Left ventricle myocardium inferior (tissue), 1 donor: Measurements from ENCODE around the gene ALOX15B. TPM values are rescaled to one million over a fixed set of nuclear protein-coding genes. Genes with fewer than 3 reads are reported as not detected.
A peak's percentile ranks its signal among the peaks of the same experiment; 100 is the strongest.

Experiments used
- DNase-seq: peaks from one replicate; pipeline ENCODE4 v3.0.0-alpha.2; 2020
- H3K27ac ChIP-seq: fragments of 200-600 bp; replicated peaks from 2 replicates; pipeline ENCODE4 v1.8.0; 2021
- H3K27me3 ChIP-seq: fragments of 200-600 bp; 2 replicates; pipeline ENCODE4 v1.8.0; 2021; ENCODE audit warnings: low read depth
- H3K36me3 ChIP-seq: fragments of 200-600 bp; 2 replicates; pipeline ENCODE4 v1.8.0; 2021
- H3K4me1 ChIP-seq: fragments of 200-600 bp; 2 replicates; pipeline ENCODE4 v1.8.0; 2021
- H3K4me3 ChIP-seq: fragments of 200-600 bp; 2 replicates; pipeline ENCODE4 v1.8.0; 2021; ENCODE audit warnings: mild to moderate bottlenecking, moderate library complexity
- H3K9me3 ChIP-seq: fragments of 200-600 bp; replicated peaks from 2 replicates; pipeline ENCODE4 v1.8.0; 2021
- intact Hi-C: fragments of 100-400 bp; cut with micrococcal nuclease; formaldehyde crosslinking; loops from one replicate; pipeline ENCODE4 v1.11.0; 2022
- total RNA-seq: library from RNA; stranded (reverse); fragmentation: NEBNext Ultra II Directional; extraction: Animal tissue kit (Norgen Biotek cat#: 25700); gene quantifications from one replicate; pipeline ENCODE4 v1.2.1, GENCODE V29; 2021
- TF ChIP-seq, protein P1 (sequence below): fragments of 200-600 bp; IDR thresholded peaks from 2 replicates; pipeline ENCODE4 v1.8.0; 2021; ENCODE audit warnings: antibody characterized with exemption, mild to moderate bottlenecking, borderline replicate concordance
- donor health status: DM: no; HTN: yes; CAD: no; lungs with severe emphysema.

Gene ALOX15B
- total RNA-seq, 1 donor from 2014 or later: not detected

DNA sequence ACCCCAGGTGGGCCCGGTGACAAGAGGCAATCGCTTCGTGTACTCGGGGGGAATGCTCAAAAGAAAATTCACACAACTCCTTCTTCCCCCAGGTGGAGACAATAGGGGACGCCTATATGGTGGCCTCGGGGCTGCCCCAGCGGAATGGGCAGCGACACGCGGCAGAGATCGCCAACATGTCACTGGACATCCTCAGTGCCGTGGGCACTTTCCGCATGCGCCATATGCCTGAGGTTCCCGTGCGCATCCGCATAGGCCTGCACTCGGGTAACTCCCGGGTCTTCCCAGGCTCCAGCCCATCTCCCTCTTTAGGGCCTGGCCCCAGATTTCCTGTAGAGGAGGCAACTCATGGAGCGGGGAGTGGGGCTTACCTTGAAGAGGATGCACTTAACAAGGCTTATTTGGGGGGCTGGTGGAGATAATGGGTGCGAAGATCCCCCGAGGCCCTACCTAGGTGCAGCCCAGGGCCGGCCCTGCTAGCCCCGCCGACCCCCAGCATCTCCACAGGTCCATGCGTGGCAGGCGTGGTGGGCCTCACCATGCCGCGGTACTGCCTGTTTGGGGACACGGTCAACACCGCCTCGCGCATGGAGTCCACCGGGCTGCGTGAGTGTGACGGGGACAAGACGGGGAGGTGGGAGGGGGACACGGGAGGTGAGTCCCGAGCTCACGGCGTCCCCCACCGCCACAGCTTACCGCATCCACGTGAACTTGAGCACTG, 23.5 kb upstream of the ALOX15B start:
- H3K4me3 ChIP-seq: peak overlapping the region; percentile 67
- H3K27me3 ChIP-seq: peaks cover 46% of the 10 kb centered on the region
- TF ChIP-seq, protein P1, sequence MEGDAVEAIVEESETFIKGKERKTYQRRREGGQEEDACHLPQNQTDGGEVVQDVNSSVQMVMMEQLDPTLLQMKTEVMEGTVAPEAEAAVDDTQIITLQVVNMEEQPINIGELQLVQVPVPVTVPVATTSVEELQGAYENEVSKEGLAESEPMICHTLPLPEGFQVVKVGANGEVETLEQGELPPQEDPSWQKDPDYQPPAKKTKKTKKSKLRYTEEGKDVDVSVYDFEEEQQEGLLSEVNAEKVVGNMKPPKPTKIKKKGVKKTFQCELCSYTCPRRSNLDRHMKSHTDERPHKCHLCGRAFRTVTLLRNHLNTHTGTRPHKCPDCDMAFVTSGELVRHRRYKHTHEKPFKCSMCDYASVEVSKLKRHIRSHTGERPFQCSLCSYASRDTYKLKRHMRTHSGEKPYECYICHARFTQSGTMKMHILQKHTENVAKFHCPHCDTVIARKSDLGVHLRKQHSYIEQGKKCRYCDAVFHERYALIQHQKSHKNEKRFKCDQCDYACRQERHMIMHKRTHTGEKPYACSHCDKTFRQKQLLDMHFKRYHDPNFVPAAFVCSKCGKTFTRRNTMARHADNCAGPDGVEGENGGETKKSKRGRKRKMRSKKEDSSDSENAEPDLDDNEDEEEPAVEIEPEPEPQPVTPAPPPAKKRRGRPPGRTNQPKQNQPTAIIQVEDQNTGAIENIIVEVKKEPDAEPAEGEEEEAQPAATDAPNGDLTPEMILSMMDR: no peak
- intact Hi-C loops: no loop called here
- no peaks in the 10 kb centered on the region for H3K9me3 ChIP-seq
- H3K36me3 ChIP-seq: no peaks in the 10 kb centered on the region
- no peak overlapping the region for H3K27ac ChIP-seq
- DNase-seq: no peak
- peaks cover 17% of the 10 kb centered on the region for H3K4me1 ChIP-seq

GRCh38 chr17:8015957-8016631, 22.8 kb upstream of the ALOX15B start:
- H3K36me3 ChIP-seq: no peaks in the 10 kb centered on the region
- H3K27me3 ChIP-seq: peaks cover 46% of the 10 kb centered on the region
- H3K9me3 ChIP-seq: no peaks in the 10 kb centered on the region
- H3K4me1 ChIP-seq: peaks cover 17% of the 10 kb centered on the region
- H3K27ac ChIP-seq: no peak overlapping the region
- intact Hi-C loops: no loop called here
- TF ChIP-seq, protein P1: no peak
- peak overlapping the region; percentile 67 for H3K4me3 ChIP-seq
- no peak for DNase-seq

GRCh38 chr17:8016632-8017424, 22.0 kb upstream of the ALOX15B start:
- H3K27me3 ChIP-seq: peaks cover 46% of the 10 kb centered on the region
- intact Hi-C loops: no loop called here
- H3K4me3 ChIP-seq: peak overlapping the region; percentile 67
- TF ChIP-seq, protein P1: peak; percentile 66
- no peak for DNase-seq
- H3K36me3 ChIP-seq: no peaks in the 10 kb centered on the region
- no peaks in the 10 kb centered on the region for H3K9me3 ChIP-seq
- H3K4me1 ChIP-seq: peaks cover 17% of the 10 kb centered on the region
- H3K27ac ChIP-seq: peak overlapping the region; percentile 0

GRCh38 chr17:8018436-8018835, 20.4 kb upstream of the ALOX15B start:
- intact Hi-C loops: no loop called here
- no peaks in the 10 kb centered on the region for H3K9me3 ChIP-seq
- peaks cover 17% of the 10 kb centered on the region for H3K4me1 ChIP-seq
- no peak overlapping the region for H3K27ac ChIP-seq
- no peak for DNase-seq
- H3K27me3 ChIP-seq: peaks cover 34% of the 10 kb centered on the region
- H3K36me3 ChIP-seq: no peaks in the 10 kb centered on the region
- H3K4me3 ChIP-seq: no peak overlapping the region
- TF ChIP-seq, protein P1: no peak

GRCh38 chr17:8019166-8019565, 19.7 kb upstream of the ALOX15B start:
- TF ChIP-seq, protein P1: no peak
- DNase-seq: no peak
- Histone ChIP-seq H3K4me1 (peaks cover 17% of the 10 kb centered on the region), H3K36me3 (no peaks in the 10 kb centered on the region), H3K27ac (no peak overlapping the region), H3K4me3 (no peak overlapping the region), H3K9me3 (no peaks in the 10 kb centered on the region), H3K27me3 (peaks cover 27% of the 10 kb centered on the region)
- intact Hi-C loops: no loop called here
